Putamen (tissue), 1 donor: ENCODE measurements around the gene PRR3.

ENCODE experiments used
- DNase-seq: peaks from one replicate; pipeline ENCODE4 v3.0.0-alpha.2; 2016; ENCODE audit warnings: low spot score

Gene PRR3

GRCh38 chr6:30571762-30572082, 14.6 kb downstream of the PRR3 start:
- no peak for DNase-seq

GRCh38 chr6:30572148-30572547, 15.1 kb downstream of the PRR3 start:
- no peak for DNase-seq

GRCh38 chr6:30573113-30573512, 16.0 kb downstream of the PRR3 start:
- DNase-seq, result no peak

GRCh38 chr6:30578051-30578450, 21.0 kb downstream of the PRR3 start:
- no peak for DNase-seq

- DNase-seq, result no peak
Observed at GRCh38 chr6:30583921-30584320, 26.8 kb downstream of the PRR3 start.

- no peak for DNase-seq
Observed at GRCh38 chr6:30589754-30590358, 32.8 kb downstream of the PRR3 start.

- DNase-seq, result no peak
Observed at GRCh38 chr6:30590509-30590908, 33.4 kb downstream of the PRR3 start.

GRCh38 chr6:30591008-30591407, 33.9 kb downstream of the PRR3 start:
- no peak for DNase-seq

GRCh38 chr6:30592287-30592686, 35.2 kb downstream of the PRR3 start:
- no peak for DNase-seq

GRCh38 chr6:30597315-30598144, 40.4 kb downstream of the PRR3 start:
- DNase-seq, result peak; percentile 69

- DNase-seq, result no peak
Observed at GRCh38 chr6:30598912-30599624, 42.0 kb downstream of the PRR3 start.

- no peak for DNase-seq
Observed at GRCh38 chr6:30599625-30600324, 42.7 kb downstream of the PRR3 start.

GRCh38 chr6:30600451-30600961, 43.4 kb downstream of the PRR3 start:
- no peak for DNase-seq

GRCh38 chr6:30601436-30601814, 44.3 kb downstream of the PRR3 start:
- no peak for DNase-seq

- no peak for DNase-seq
Observed at GRCh38 chr6:30601815-30602641, 44.9 kb downstream of the PRR3 start.

- no peak for DNase-seq
Observed at GRCh38 chr6:30603961-30604360, 46.9 kb downstream of the PRR3 start.

- DNase-seq, result no peak
Observed at GRCh38 chr6:30610065-30610464, 53.0 kb downstream of the PRR3 start.

GRCh38 chr6:30611150-30611855, 54.2 kb downstream of the PRR3 start:
- DNase-seq, result peak; percentile 54

GRCh38 chr6:30611856-30612194, 54.7 kb downstream of the PRR3 start:
- DNase-seq, result no peak

- DNase-seq, result no peak
Observed at GRCh38 chr6:30612213-30612612, 55.1 kb downstream of the PRR3 start.

- no peak for DNase-seq
Observed at GRCh38 chr6:30612687-30613248, 55.7 kb downstream of the PRR3 start.
